ENCODE data around the gene SHISAL2A. TPM values are rescaled to one million over a fixed set of nuclear protein-coding genes. Genes with fewer than 3 reads are reported as not detected.

Gene SHISAL2A
- total and polyA plus RNA-seq, 2 of the 4 experiments (the other 2 are of a cell fraction), result not detected

- H4K5ac ChIP-seq (ENCODE audit: low read depth, low read length), result no peak overlapping the region
- in situ Hi-C loops (cut with MboI; ENCODE audit: low sequenced_read_pairs), result no loop called here
- no peaks in the 10 kb centered on the region for H3K36me3 ChIP-seq (ENCODE audit: control insufficient read depth, insufficient read depth, low read length)
- no peak overlapping the region for H3K18ac ChIP-seq (ENCODE audit: low read depth, low read length)
- no peak for ATAC-seq (ENCODE audit: low read depth)
- WGBS, 2 experiments (ENCODE audit: extremely low coverage in 2 of 2, insufficient read length in 1 of 2), result no CpG with 5 or more reads among the region's 2 CpGs
- POLR2A ChIA-PET (ENCODE audit: unreplicated experiment), result no interaction called here
- no peak overlapping the region for H3K4me2 ChIP-seq (ENCODE audit: low read depth, low read length)
- no peak overlapping the region for H2BK5ac ChIP-seq (ENCODE audit: low read depth, low read length, poor library complexity, severe bottlenecking)
- no peak overlapping the region for H2AK9ac ChIP-seq (replicated peaks; ENCODE audit: low read depth, low read length, poor library complexity)
- intact Hi-C loops (cut with micrococcal nuclease), result no loop called here
- no peak overlapping the region for H3K27ac ChIP-seq (ENCODE audit: insufficient read depth, low read length)
- TF ChIP-seq, protein P1, sequence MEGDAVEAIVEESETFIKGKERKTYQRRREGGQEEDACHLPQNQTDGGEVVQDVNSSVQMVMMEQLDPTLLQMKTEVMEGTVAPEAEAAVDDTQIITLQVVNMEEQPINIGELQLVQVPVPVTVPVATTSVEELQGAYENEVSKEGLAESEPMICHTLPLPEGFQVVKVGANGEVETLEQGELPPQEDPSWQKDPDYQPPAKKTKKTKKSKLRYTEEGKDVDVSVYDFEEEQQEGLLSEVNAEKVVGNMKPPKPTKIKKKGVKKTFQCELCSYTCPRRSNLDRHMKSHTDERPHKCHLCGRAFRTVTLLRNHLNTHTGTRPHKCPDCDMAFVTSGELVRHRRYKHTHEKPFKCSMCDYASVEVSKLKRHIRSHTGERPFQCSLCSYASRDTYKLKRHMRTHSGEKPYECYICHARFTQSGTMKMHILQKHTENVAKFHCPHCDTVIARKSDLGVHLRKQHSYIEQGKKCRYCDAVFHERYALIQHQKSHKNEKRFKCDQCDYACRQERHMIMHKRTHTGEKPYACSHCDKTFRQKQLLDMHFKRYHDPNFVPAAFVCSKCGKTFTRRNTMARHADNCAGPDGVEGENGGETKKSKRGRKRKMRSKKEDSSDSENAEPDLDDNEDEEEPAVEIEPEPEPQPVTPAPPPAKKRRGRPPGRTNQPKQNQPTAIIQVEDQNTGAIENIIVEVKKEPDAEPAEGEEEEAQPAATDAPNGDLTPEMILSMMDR (conservative IDR thresholded peaks at IDR 0.05; ENCODE audit: low read depth, low read length), result no peak
- no peak for TF ChIP-seq BHLHE40 (IDR thresholded peaks at IDR 0.05; ENCODE audit: low read depth, low read length)
- no peak for TF ChIP-seq RFX5 (IDR thresholded peaks at IDR 0.05; ENCODE audit: low read depth, low read length)
- no peak for TF ChIP-seq CHD1 (IDR thresholded peaks at IDR 0.05; ENCODE audit: low read depth, low read length)
- TF ChIP-seq MAFK (IDR thresholded peaks at IDR 0.05; ENCODE audit: low read depth, low read length), result no peak
- TF ChIP-seq RCOR1 (IDR thresholded peaks at IDR 0.05; ENCODE audit: insufficient replicate concordance, low read length), result no peak
- no peak overlapping the region for H2BK15ac ChIP-seq (ENCODE audit: low read depth, low read length)
- no TSS peak for BruUV-seq (replicated peaks)
- H3K9me3 ChIP-seq (ENCODE audit: control insufficient read depth, insufficient read depth, low read length), result peaks cover 13% of the 10 kb centered on the region
- H4K20me1 ChIP-seq (ENCODE audit: insufficient read depth, low read length), result no peaks in the 10 kb centered on the region
- dilution Hi-C loops (cut with HindIII; ENCODE audit: low sequenced_read_pairs, unreplicated experiment), result no loop called here
- H2BK120ac ChIP-seq (ENCODE audit: low read depth, low read length), result no peak overlapping the region
- no peak overlapping the region for H2AK5ac ChIP-seq (ENCODE audit: low read depth, low read length)
- H2AFZ ChIP-seq (replicated peaks; ENCODE audit: low read length, poor library complexity), result no peak overlapping the region
- no peak for DNase-seq
- peaks cover 8% of the 10 kb centered on the region for H3K27me3 ChIP-seq (ENCODE audit: control insufficient read depth, insufficient read depth, low read length)
- no peaks in the 10 kb centered on the region for H3K9me1 ChIP-seq (ENCODE audit: insufficient read depth, low read length)
- CTCF ChIA-PET, result no interaction called here
- no peak overlapping the region for H4K8ac ChIP-seq (ENCODE audit: low read depth in 2 of 2, low read length in 2 of 2)
- no peak overlapping the region for H3K56ac ChIP-seq (ENCODE audit: extremely low read depth, insufficient read depth, low read length)
- no peaks in the 10 kb centered on the region for H3K79me1 ChIP-seq (ENCODE audit: low read depth in 1 of 2, low read length in 2 of 2)
- H3K23ac ChIP-seq (ENCODE audit: low read depth, low read length), result no peak overlapping the region
- H4K91ac ChIP-seq (ENCODE audit: insufficient read depth, low read depth, low read length), result no peak overlapping the region
- no peak overlapping the region for H2BK20ac ChIP-seq (ENCODE audit: low read depth, low read length)
- no peak overlapping the region for H3K4me3 ChIP-seq (ENCODE audit: insufficient read depth, low read depth, low read length)
- no peak overlapping the region for H3K9ac ChIP-seq (ENCODE audit: low read depth, low read length)
- no peak overlapping the region for H3K4ac ChIP-seq (ENCODE audit: low read depth, low read length)
- no peak overlapping the region for H3K14ac ChIP-seq (replicated peaks; ENCODE audit: low read depth, low read length)
- H3K4me1 ChIP-seq (ENCODE audit: control insufficient read depth, insufficient read depth, low read length), result no peaks in the 10 kb centered on the region
These were observed 11.0 kb upstream of the SHISAL2A start for GRCh38 chr1:52621950-52622349.
